Activated B cell treated with CpG ODN at 0.5 μM for 24 hours (primary cell): ENCODE measurements around the gene NAGLU. TPM values are rescaled to one million over a fixed set of nuclear protein-coding genes. Genes with fewer than 3 reads are reported as not detected.

Experiments used
- ATAC-seq: fragments of 200-7000 bp; cut with Tn5 transposase; one replicate; pipeline ENCODE4 v1.10.0; 2021; ENCODE audit warnings: low read depth, mild to moderate bottlenecking, moderate library complexity
- CTCF ChIA-PET: fragments of 350-600 bp; sonication (Branson Sonifier 250); formaldehyde crosslinking; loops from one replicate; lab custom pipeline; 2021; ENCODE audit warnings: antibody characterized with exemption; lab: Charles Lee
- POLR2A ChIA-PET: fragments of 350-600 bp; sonication (Branson Sonifier 250); formaldehyde crosslinking; loops from one replicate; lab custom pipeline; 2021; ENCODE audit warnings: antibody characterized with exemption; lab: Charles Lee
- DNase-seq: peaks from one replicate; pipeline ENCODE4 v3.0.0; 2022
- H3K27ac Mint-ChIP-seq: one replicate; pipeline ENCODE4 v1.8.0; 2020; ENCODE audit warnings: mixed read lengths
- H3K27me3 Mint-ChIP-seq: one replicate; pipeline ENCODE4 v1.8.0; 2021; ENCODE audit warnings: mixed read lengths
- H3K36me3 Mint-ChIP-seq: one replicate; pipeline ENCODE4 v1.8.0; 2021; ENCODE audit warnings: low read depth, mixed read lengths
- H3K4me1 Mint-ChIP-seq: one replicate; pipeline ENCODE4 v1.8.0; 2021; ENCODE audit warnings: mixed read lengths
- H3K4me3 Mint-ChIP-seq: one replicate; pipeline ENCODE4 v1.8.0; 2020; ENCODE audit warnings: mild to moderate bottlenecking, mixed read lengths
- H3K9me3 Mint-ChIP-seq: one replicate; pipeline ENCODE4 v1.8.0; 2020; ENCODE audit warnings: mixed read lengths
- CTCF ChIP-seq: fragments of 200-600 bp; IDR thresholded peaks from one replicate; pipeline ENCODE4 v1.8.0; 2022; ENCODE audit warnings: antibody characterized with exemption, mild to moderate bottlenecking
- intact Hi-C: fragments of 100-400 bp; cut with micrococcal nuclease; formaldehyde crosslinking; loops from one replicate; pipeline ENCODE4 v1.15.1; 2024
- total RNA-seq: library from RNA; stranded (reverse); gene quantifications from 2 replicates; pipeline ENCODE4 v1.2.3, GENCODE V29; 2022

The NAGLU gene
- total RNA-seq, 1 donor from 2014 or later = 33.9 TPM

GRCh38 chr17:42502091-42502490 is 34.0 kb upstream of the NAGLU start:
- Mint-ChIP-seq H3K4me3 (no peak overlapping the region), H3K4me1 (no peaks in the 10 kb centered on the region), H3K27me3 (no peaks in the 10 kb centered on the region), H3K27ac (no peak overlapping the region), H3K36me3 (peaks cover 73% of the 10 kb centered on the region), H3K9me3 (no peaks in the 10 kb centered on the region)
- no peak for ATAC-seq
- intact Hi-C loops = no loop called here
- ChIA-PET POLR2A (no interaction called here), CTCF (no interaction called here)
- no peak for TF ChIP-seq CTCF
- DNase-seq = no peak

GRCh38 chr17:42502926-42503325 is 33.1 kb upstream of the NAGLU start:
- intact Hi-C loops = no loop called here
- CTCF ChIA-PET = no interaction called here
- Mint-ChIP-seq H3K36me3 (peaks cover 79% of the 10 kb centered on the region), H3K4me1 (no peaks in the 10 kb centered on the region), H3K27me3 (no peaks in the 10 kb centered on the region), H3K27ac (no peak overlapping the region), H3K9me3 (no peaks in the 10 kb centered on the region), H3K4me3 (no peak overlapping the region)
- DNase-seq = no peak
- POLR2A ChIA-PET = no interaction called here
- no peak for TF ChIP-seq CTCF
- ATAC-seq = no peak

- DNase-seq = no peak
- H3K4me3 Mint-ChIP-seq = no peak overlapping the region
- H3K36me3 Mint-ChIP-seq = peaks cover 85% of the 10 kb centered on the region
- no peaks in the 10 kb centered on the region for H3K27me3 Mint-ChIP-seq
- peaks cover 13% of the 10 kb centered on the region for H3K4me1 Mint-ChIP-seq
- intact Hi-C loops = no loop called here
- no peak for ATAC-seq
- ChIA-PET CTCF (interaction anchor here (1.0 kb wide), 1 partner anchor 318 kb away, joined by 5 read pairs; no protein-coding TSS in a partner anchor), POLR2A (no interaction called here)
- H3K9me3 Mint-ChIP-seq = no peaks in the 10 kb centered on the region
- TF ChIP-seq CTCF = no peak
- no peak overlapping the region for H3K27ac Mint-ChIP-seq
Measured at GRCh38 chr17:42507671-42508070, 28.4 kb upstream of the NAGLU start.

- H3K4me1 Mint-ChIP-seq = peaks cover 15% of the 10 kb centered on the region
- peaks cover 81% of the 10 kb centered on the region for H3K36me3 Mint-ChIP-seq
- H3K4me3 Mint-ChIP-seq = no peak overlapping the region
- no peak overlapping the region for H3K27ac Mint-ChIP-seq
- no peaks in the 10 kb centered on the region for H3K27me3 Mint-ChIP-seq
- ChIA-PET CTCF (no interaction called here), POLR2A (interaction anchor here (0.5 kb wide), 1 partner anchor 683 kb away, joined by 7 read pairs; no protein-coding TSS in a partner anchor)
- DNase-seq (no peak), ATAC-seq (no peak)
- no peaks in the 10 kb centered on the region for H3K9me3 Mint-ChIP-seq
- no peak for TF ChIP-seq CTCF
- intact Hi-C loops = no loop called here
Measured at GRCh38 chr17:42508426-42509165, 27.4 kb upstream of the NAGLU start.

- no peak for DNase-seq
- no peak overlapping the region for H3K27ac Mint-ChIP-seq
- ChIA-PET POLR2A (interaction anchor here (0.5 kb wide), 1 partner anchor 683 kb away, joined by 7 read pairs; no protein-coding TSS in a partner anchor), CTCF (interaction anchor here (1.2 kb wide), 1 partner anchor 254 kb away, joined by 3 read pairs; no protein-coding TSS in a partner anchor)
- ATAC-seq = no peak
- H3K27me3 Mint-ChIP-seq = no peaks in the 10 kb centered on the region
- peaks cover 15% of the 10 kb centered on the region for H3K4me1 Mint-ChIP-seq
- TF ChIP-seq CTCF = no peak
- H3K9me3 Mint-ChIP-seq = no peaks in the 10 kb centered on the region
- H3K36me3 Mint-ChIP-seq = peaks cover 78% of the 10 kb centered on the region
- intact Hi-C loops = no loop called here
- H3K4me3 Mint-ChIP-seq = no peak overlapping the region
Measured at GRCh38 chr17:42509409-42509808, 26.6 kb upstream of the NAGLU start.
